Activated CD8-positive, alpha-beta T cell treated with anti-CD3 and anti-CD28 coated beads for 36 hours (primary cell): Measurements from ENCODE around the gene PRDM8. TPM values are rescaled to one million over a fixed set of nuclear protein-coding genes. Genes with fewer than 3 reads are reported as not detected.

Experiments
- ATAC-seq: fragments of 200-7000 bp; cut with Tn5 transposase; one replicate; pipeline ENCODE4 v1.10.0; 2021; ENCODE audit warnings: mild to moderate bottlenecking, moderate library complexity
- CTCF ChIA-PET: fragments of 350-600 bp; sonication (Branson Sonifier 250); formaldehyde crosslinking; loops from one replicate; lab custom pipeline; 2021; ENCODE audit warnings: antibody characterized with exemption; lab: Charles Lee
- POLR2A ChIA-PET: fragments of 350-600 bp; sonication (Branson Sonifier 250); formaldehyde crosslinking; loops from one replicate; lab custom pipeline; 2021; ENCODE audit warnings: antibody characterized with exemption; lab: Charles Lee
- DNase-seq: peaks from one replicate; pipeline ENCODE4 v3.0.0-alpha.2; 2020
- H3K27ac Mint-ChIP-seq: one replicate; pipeline ENCODE4 v1.8.0; 2021; ENCODE audit warnings: mild to moderate bottlenecking, mixed read lengths
- H3K27me3 Mint-ChIP-seq: one replicate; pipeline ENCODE4 v1.8.0; 2021; ENCODE audit warnings: mixed read lengths
- H3K36me3 Mint-ChIP-seq: one replicate; pipeline ENCODE4 v1.8.0; 2021; ENCODE audit warnings: low read depth, mixed read lengths
- H3K4me1 Mint-ChIP-seq: one replicate; pipeline ENCODE4 v1.8.0; 2021; ENCODE audit warnings: low read depth, mixed read lengths
- H3K4me3 Mint-ChIP-seq: one replicate; pipeline ENCODE4 v1.8.0; 2021; ENCODE audit warnings: mild to moderate bottlenecking, moderate library complexity, mixed read lengths
- H3K9me3 Mint-ChIP-seq: one replicate; pipeline ENCODE4 v1.8.0; 2021; ENCODE audit warnings: mixed read lengths
- CTCF ChIP-seq: fragments of 200-600 bp; IDR thresholded peaks from one replicate; pipeline ENCODE4 v1.8.0; 2022; ENCODE audit warnings: antibody characterized with exemption, mild to moderate bottlenecking
- intact Hi-C: fragments of 100-400 bp; cut with micrococcal nuclease; formaldehyde crosslinking; loops from one replicate; pipeline ENCODE4 v1.10.0; 2022
- total RNA-seq, 2 experiments: library from RNA; stranded (reverse); gene quantifications; one replicate each; pipeline ENCODE4 v1.2.3, GENCODE V29; 2021

The PRDM8 gene
- total RNA-seq, 2 experiments from 2014 or later = 2.8 to 3.2 TPM

GRCh38 chr4:80229590-80229989 lies 32.3 kb downstream of the PRDM8 start:
- ATAC-seq (no peak), DNase-seq (no peak)
- H3K36me3 Mint-ChIP-seq = no peaks in the 10 kb centered on the region
- no peaks in the 10 kb centered on the region for H3K4me1 Mint-ChIP-seq
- H3K27me3 Mint-ChIP-seq = peaks cover 8% of the 10 kb centered on the region
- no peaks in the 10 kb centered on the region for H3K9me3 Mint-ChIP-seq
- ChIA-PET CTCF (no interaction called here), POLR2A (no interaction called here)
- no peak for TF ChIP-seq CTCF
- intact Hi-C loops = no loop called here
- H3K27ac Mint-ChIP-seq = no peak overlapping the region
- no peak overlapping the region for H3K4me3 Mint-ChIP-seq

GRCh38 chr4:80231180-80231579 lies 33.9 kb downstream of the PRDM8 start:
- H3K9me3 Mint-ChIP-seq = no peaks in the 10 kb centered on the region
- H3K27ac Mint-ChIP-seq = no peak overlapping the region
- no peaks in the 10 kb centered on the region for H3K36me3 Mint-ChIP-seq
- TF ChIP-seq CTCF = no peak
- no peak for ATAC-seq
- ChIA-PET CTCF (interaction anchor here (1.2 kb wide), 1 partner anchor 13 kb away, joined by 3 read pairs; no protein-coding TSS in a partner anchor), POLR2A (no interaction called here)
- H3K4me3 Mint-ChIP-seq = no peak overlapping the region
- H3K4me1 Mint-ChIP-seq = no peaks in the 10 kb centered on the region
- DNase-seq = no peak
- intact Hi-C loops = no loop called here
- H3K27me3 Mint-ChIP-seq = peaks cover 11% of the 10 kb centered on the region

DNA sequence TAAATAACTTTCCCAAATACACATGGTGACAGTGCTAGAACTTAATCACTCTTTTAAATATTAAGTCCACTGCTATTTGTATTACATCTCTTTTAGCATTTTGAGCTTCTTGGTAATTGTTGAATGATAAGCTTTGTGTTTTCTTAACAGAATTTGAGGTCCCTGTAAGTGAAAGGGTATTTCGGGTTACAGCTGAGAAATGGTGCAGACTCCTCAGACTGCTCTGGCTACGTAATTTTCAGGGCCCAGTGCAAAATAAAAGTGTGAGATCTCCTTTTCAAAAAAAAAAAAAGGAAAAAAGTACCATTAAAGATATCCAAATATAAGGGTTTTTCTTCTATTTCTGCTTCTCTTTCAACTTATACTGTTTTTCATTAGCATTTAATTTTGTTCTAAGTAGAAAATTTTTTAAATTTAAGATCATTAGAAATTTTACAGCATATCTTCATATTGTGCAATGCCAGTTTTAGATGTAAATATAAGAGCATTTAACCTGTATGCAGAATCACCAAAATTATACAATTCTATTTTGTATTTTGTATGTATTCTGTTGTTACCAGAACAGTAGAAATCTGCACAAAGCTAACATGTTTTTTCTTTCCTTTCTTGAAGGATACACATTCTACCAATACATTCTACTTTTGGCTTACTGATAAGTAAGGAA lies 35.5 kb downstream of the PRDM8 start:
- TF ChIP-seq CTCF = no peak
- DNase-seq (no peak), ATAC-seq (no peak)
- CTCF ChIA-PET = interaction anchor here (1.1 kb wide), 1 partner anchor 315 kb away, joined by 3 read pairs; no protein-coding TSS in a partner anchor
- intact Hi-C loops = no loop called here
- Mint-ChIP-seq H3K27me3 (peaks cover 13% of the 10 kb centered on the region), H3K27ac (no peak overlapping the region), H3K9me3 (no peaks in the 10 kb centered on the region), H3K36me3 (no peaks in the 10 kb centered on the region), H3K4me1 (no peaks in the 10 kb centered on the region), H3K4me3 (no peak overlapping the region)
- POLR2A ChIA-PET = no interaction called here

- no peak overlapping the region for H3K4me3 Mint-ChIP-seq
- ATAC-seq = no peak
- ChIA-PET CTCF (interaction anchor here (1.1 kb wide), 1 partner anchor 316 kb away, joined by 3 read pairs; no protein-coding TSS in a partner anchor), POLR2A (no interaction called here)
- intact Hi-C loops = no loop called here
- no peak for DNase-seq
- TF ChIP-seq CTCF = no peak
- no peaks in the 10 kb centered on the region for H3K36me3 Mint-ChIP-seq
- H3K9me3 Mint-ChIP-seq = no peaks in the 10 kb centered on the region
- no peak overlapping the region for H3K27ac Mint-ChIP-seq
- peaks cover 11% of the 10 kb centered on the region for H3K27me3 Mint-ChIP-seq
- H3K4me1 Mint-ChIP-seq = no peaks in the 10 kb centered on the region
These were observed 36.1 kb downstream of the PRDM8 start for GRCh38 chr4:80233390-80233789.

DNA sequence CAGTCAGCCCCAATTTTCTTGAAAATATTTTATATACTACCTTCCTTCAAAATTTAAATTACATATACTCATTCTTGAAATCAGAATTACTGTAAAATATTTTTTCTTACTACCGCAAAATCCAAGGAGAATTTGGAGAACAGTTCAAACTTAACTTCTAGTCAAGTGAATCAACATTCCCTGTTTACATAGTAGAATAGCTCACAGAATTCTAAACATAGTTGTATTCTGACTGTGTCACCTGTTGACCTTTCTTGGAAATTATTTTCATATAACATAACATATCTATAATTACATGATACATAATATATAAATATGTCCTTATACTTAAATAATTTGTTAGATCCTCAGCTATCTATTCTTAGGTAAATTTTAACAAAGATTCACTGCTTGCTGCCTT lies 38.1 kb downstream of the PRDM8 start:
- ChIA-PET POLR2A (no interaction called here), CTCF (interaction anchor here (1.3 kb wide), 1 partner anchor 19 kb away, joined by 4 read pairs; no protein-coding TSS in a partner anchor)
- Mint-ChIP-seq H3K4me3 (no peak overlapping the region), H3K9me3 (no peaks in the 10 kb centered on the region), H3K27ac (no peak overlapping the region), H3K27me3 (peaks cover 8% of the 10 kb centered on the region), H3K36me3 (no peaks in the 10 kb centered on the region), H3K4me1 (no peaks in the 10 kb centered on the region)
- no peak for DNase-seq
- intact Hi-C loops = no loop called here
- TF ChIP-seq CTCF = no peak
- ATAC-seq = no peak
